Activated T-helper 17 cell treated with anti-CD3 and anti-CD28 coated beads, Interleukin-2, amount 50 U/mL, for 72 hours (primary cell): ENCODE results near the gene SLC35F3. TPM values are rescaled to one million over a fixed set of nuclear protein-coding genes. Genes with fewer than 3 reads are reported as not detected.
"Not testable (repeated sequence)": the region's sequence is repeated elsewhere in the genome, so short reads cannot be mapped to it uniquely, and the experiment has no call there.

Source experiments
- ATAC-seq: fragments of 150-1000 bp; cut with Tn5 transposase; replicated peaks from 2 replicates; pipeline ENCODE4 v1.10.0; 2021; ENCODE audit warnings: mild to moderate bottlenecking, moderate library complexity
- H3K27ac Mint-ChIP-seq: one replicate; pipeline ENCODE4 v1.8.0; 2022; ENCODE audit warnings: mixed read lengths
- H3K27me3 Mint-ChIP-seq: one replicate; pipeline ENCODE4 v1.8.0; 2022; ENCODE audit warnings: mixed read lengths
- H3K36me3 Mint-ChIP-seq: one replicate; pipeline ENCODE4 v1.8.0; 2022; ENCODE audit warnings: low read depth, mild to moderate bottlenecking, mixed read lengths
- H3K4me1 Mint-ChIP-seq: one replicate; pipeline ENCODE4 v1.8.0; 2022; ENCODE audit warnings: mixed read lengths
- H3K4me3 Mint-ChIP-seq: one replicate; pipeline ENCODE4 v1.8.0; 2022; ENCODE audit warnings: mild to moderate bottlenecking, mixed read lengths
- H3K9me3 Mint-ChIP-seq: one replicate; pipeline ENCODE4 v1.8.0; 2022; ENCODE audit warnings: mixed read lengths
- total RNA-seq, 2 donors: library from RNA; stranded (reverse); gene quantifications; one replicate each; pipeline ENCODE4 v1.2.3, GENCODE V29; 2022

The SLC35F3 gene
- total RNA-seq, 2 donors from 2014 or later, result 0.13 to 1.5 TPM

DNA sequence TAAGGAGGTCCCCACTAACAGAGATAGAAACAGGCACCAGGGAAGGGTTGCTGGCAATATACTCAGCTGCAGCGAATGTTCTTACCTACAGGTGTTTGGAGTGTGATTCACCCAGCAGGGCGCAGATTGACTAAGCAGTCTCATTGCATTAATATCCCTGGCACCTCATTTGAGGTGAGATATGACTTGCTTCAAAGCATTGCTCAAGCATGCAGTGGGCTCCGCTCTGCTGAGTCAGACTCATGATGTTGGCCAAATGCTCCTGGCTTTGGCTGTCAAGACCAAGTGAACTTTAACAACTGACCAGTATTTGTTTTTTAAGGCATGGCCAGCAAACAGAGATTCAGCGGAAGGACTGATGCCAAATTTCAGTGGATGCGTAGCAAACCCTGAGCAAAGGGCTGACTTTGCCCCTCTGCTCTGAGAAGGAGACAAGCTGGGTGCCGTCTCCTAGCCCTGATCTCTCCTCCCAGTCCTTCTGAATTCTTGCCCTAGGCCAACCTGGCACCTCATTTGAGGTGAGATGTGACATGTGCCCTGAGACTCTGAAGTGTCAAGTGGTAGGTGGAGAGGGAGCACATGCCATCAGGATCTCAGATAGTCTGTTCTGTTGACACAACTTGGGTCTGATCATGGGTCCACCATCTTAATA, 281.7 kb downstream of the SLC35F3 start:
- H3K27me3 Mint-ChIP-seq, result peaks cover 59% of the 10 kb centered on the region
- H3K9me3 Mint-ChIP-seq, result peaks cover 7% of the 10 kb centered on the region
- no peak overlapping the region for H3K4me3 Mint-ChIP-seq
- ATAC-seq, result peak; percentile 75
- no peaks in the 10 kb centered on the region for H3K4me1 Mint-ChIP-seq
- H3K36me3 Mint-ChIP-seq, result no peaks in the 10 kb centered on the region
- no peak overlapping the region for H3K27ac Mint-ChIP-seq

DNA sequence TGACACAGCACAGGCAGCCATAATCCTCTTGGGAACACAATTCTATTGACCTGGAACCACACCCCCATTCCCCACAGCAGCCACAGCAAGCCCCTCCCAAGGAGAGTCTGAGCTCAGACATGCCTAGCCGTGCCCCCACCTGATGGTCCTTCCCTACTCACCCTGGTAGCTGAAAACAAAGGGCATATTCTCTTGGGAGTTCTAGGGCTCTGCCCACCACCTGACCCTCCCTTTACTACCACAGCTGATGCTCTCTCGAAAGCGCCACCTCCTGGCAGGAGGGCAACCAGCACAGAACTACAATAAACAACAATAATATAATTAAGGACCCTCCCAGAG, 283.9 kb downstream of the SLC35F3 start:
- no peak for ATAC-seq
- Mint-ChIP-seq H3K4me3 (no peak overlapping the region), H3K4me1 (no peaks in the 10 kb centered on the region), H3K27ac (no peak overlapping the region), H3K27me3 (peaks cover 63% of the 10 kb centered on the region), H3K36me3 (no peaks in the 10 kb centered on the region), H3K9me3 (peaks cover 15% of the 10 kb centered on the region)

- Mint-ChIP-seq H3K9me3 (peaks cover 6% of the 10 kb centered on the region), H3K36me3 (no peaks in the 10 kb centered on the region), H3K4me1 (no peaks in the 10 kb centered on the region), H3K4me3 (no peak overlapping the region), H3K27ac (no peak overlapping the region), H3K27me3 (peaks cover 46% of the 10 kb centered on the region)
- ATAC-seq, result no peak
Observed at GRCh38 chr1:234197839-234198238, 293.4 kb downstream of the SLC35F3 start.

DNA sequence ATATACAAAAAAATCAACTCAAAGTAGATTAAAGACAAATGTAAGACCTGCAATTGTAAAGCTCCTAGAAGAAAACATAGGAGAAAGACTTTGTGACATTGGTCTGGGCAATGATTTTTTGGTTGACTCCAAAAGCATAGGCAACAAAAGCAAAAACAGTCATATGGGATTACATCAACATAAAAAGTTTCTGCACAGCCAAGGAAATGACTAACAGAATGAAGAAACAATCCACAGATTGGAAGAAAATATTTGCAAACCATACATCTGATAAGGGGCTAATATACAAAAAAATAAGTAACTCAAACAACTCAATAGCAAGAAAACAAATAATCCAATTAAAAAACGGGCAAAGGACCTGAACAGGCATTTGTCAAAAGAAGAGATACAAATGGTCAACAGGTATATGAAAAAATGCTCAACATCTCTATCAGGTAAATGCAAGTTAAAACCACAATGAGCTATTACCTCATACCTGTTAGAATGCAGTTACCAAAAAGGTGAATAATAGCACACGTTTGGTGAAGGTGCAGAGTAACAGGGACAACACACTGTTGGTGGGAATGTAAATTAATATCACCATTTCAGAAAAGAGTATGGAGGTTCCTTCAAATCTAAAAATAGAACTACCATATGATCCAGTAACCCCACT, 295.1 kb downstream of the SLC35F3 start:
- Mint-ChIP-seq H3K4me1 (no peaks in the 10 kb centered on the region), H3K9me3 (no peaks in the 10 kb centered on the region), H3K27me3 (peaks cover 38% of the 10 kb centered on the region), H3K4me3 (no peak overlapping the region), H3K27ac (no peak overlapping the region), H3K36me3 (no peaks in the 10 kb centered on the region)
- no peak for ATAC-seq

DNA sequence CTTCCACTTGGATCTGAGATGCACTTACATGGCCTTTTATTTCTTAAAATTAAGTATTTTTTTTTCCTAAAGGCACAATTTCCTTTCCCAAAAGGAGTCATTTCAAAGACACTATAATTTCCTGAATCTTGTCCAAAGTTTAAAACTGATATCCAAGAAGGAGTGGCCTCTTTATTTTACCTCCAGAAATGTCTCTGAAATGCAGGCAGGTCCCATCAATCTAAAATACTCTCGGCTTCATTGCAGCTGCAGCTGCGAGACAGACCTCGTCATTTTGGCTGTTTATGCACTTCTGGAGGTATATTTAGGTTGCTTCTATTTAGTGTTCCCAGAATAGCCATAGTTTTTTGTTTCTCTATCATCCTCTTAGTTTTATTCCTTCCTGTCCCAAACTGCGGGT, 296.1 kb downstream of the SLC35F3 start:
- H3K36me3 Mint-ChIP-seq, result no peaks in the 10 kb centered on the region
- no peak overlapping the region for H3K27ac Mint-ChIP-seq
- no peaks in the 10 kb centered on the region for H3K9me3 Mint-ChIP-seq
- H3K4me1 Mint-ChIP-seq, result no peaks in the 10 kb centered on the region
- H3K27me3 Mint-ChIP-seq, result peaks cover 33% of the 10 kb centered on the region
- no peak overlapping the region for H3K4me3 Mint-ChIP-seq
- ATAC-seq, result no peak

DNA sequence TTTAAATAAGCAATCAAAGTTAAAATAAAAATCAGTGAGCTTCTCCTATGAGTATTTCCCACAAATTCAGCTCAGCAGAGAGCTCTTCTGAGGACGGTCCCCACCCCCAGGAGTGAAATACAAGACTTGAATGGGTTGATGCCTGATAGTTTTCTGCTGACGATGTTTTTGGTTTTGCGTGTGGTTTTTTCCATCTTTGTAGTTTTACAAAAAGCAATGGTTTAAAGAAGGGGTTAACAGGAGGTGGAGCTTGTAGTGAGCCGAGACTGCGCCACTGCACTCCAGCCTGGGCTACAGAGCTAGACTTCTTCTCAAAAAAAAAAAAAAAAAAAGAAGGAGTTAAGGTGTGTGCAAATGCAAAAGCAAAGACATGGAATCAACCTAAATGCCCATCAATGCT, 297.1 kb downstream of the SLC35F3 start:
- H3K9me3 Mint-ChIP-seq, result no peaks in the 10 kb centered on the region
- no peaks in the 10 kb centered on the region for H3K36me3 Mint-ChIP-seq
- no peaks in the 10 kb centered on the region for H3K4me1 Mint-ChIP-seq
- H3K4me3 Mint-ChIP-seq, result no peak overlapping the region
- peaks cover 28% of the 10 kb centered on the region for H3K27me3 Mint-ChIP-seq
- no peak overlapping the region for H3K27ac Mint-ChIP-seq
- ATAC-seq, result no peak

DNA sequence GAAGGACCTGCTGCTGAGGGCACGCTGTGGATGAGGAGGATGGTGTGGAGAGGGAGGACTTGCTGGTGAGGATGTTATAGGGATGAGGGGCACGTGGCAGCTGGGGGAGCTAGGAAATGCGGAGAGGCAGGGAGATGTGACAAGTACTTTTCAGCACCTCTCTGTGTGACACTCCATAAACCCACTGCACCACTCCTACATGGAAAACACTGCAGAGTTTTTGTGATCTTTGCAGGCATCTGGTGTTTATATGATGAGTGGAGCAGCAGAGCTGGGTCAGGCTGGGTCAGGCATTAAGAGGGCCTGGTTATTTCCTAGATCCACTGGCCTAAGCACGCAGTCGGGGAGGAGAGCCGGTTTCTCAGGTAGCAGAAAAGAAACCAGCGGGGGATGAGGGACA, 301.5 kb downstream of the SLC35F3 start:
- no peak for ATAC-seq
- no peaks in the 10 kb centered on the region for H3K9me3 Mint-ChIP-seq
- no peak overlapping the region for H3K27ac Mint-ChIP-seq
- no peak overlapping the region for H3K4me3 Mint-ChIP-seq
- H3K36me3 Mint-ChIP-seq, result no peaks in the 10 kb centered on the region
- peaks cover 18% of the 10 kb centered on the region for H3K27me3 Mint-ChIP-seq
- H3K4me1 Mint-ChIP-seq, result no peaks in the 10 kb centered on the region

GRCh38 chr1:234206651-234207284, 302.3 kb downstream of the SLC35F3 start:
- ATAC-seq, result no peak
- Mint-ChIP-seq H3K36me3 (no peaks in the 10 kb centered on the region), H3K4me1 (no peaks in the 10 kb centered on the region), H3K27me3 (peaks cover 18% of the 10 kb centered on the region), H3K27ac (no peak overlapping the region), H3K9me3 (no peaks in the 10 kb centered on the region), H3K4me3 (no peak overlapping the region)

DNA sequence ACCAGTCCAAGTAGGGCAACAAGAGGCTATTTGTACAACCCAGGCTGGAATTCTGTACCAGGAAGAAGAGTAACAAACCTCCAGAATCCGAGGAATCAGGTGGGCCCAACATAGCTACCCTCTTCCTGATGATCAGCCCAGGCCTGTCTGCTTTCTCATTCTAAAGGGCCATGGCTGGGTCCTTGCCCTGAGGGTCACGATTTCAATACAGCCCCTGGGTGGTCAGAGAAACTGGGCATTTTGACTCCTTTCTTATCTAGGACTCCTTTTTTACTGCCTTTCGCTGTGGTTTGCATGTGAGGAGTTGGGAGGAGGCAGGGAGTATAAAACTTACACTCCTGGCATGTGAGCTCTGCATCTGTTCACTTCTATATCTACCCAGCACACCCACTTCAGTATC, 303.9 kb downstream of the SLC35F3 start:
- Mint-ChIP-seq H3K4me1 (no peaks in the 10 kb centered on the region), H3K9me3 (no peaks in the 10 kb centered on the region), H3K27me3 (peaks cover 24% of the 10 kb centered on the region), H3K27ac (no peak overlapping the region), H3K4me3 (no peak overlapping the region), H3K36me3 (no peaks in the 10 kb centered on the region)
- no peak for ATAC-seq

- Mint-ChIP-seq H3K9me3 (no peaks in the 10 kb centered on the region), H3K27ac (no peak overlapping the region), H3K4me3 (no peak overlapping the region), H3K27me3 (peaks cover 24% of the 10 kb centered on the region), H3K4me1 (no peaks in the 10 kb centered on the region), H3K36me3 (no peaks in the 10 kb centered on the region)
- ATAC-seq, result no peak
Observed at GRCh38 chr1:234208791-234209190, 304.3 kb downstream of the SLC35F3 start.

DNA sequence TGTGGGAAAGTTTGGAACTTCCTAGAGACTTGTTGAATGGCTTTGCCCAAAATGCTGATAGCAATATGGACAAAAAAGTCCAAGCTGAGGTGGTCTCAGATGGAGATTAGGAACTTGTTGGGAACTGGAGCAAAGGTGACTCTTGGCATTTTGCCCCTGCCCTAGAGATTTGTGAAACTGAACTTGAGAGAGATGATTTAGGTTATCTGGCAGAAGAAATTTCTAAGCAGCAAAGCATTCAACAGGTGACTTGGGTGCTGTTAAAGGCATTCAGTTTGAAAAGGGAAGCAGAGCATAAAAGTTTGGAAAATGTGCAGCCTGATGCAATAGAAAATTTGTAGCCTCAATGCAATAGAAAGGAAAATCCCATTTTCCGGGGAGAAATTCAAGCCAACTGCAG, 306.0 kb downstream of the SLC35F3 start:
- not testable (repeated sequence) for ATAC-seq, H3K36me3 Mint-ChIP-seq, H3K4me3 Mint-ChIP-seq, H3K27ac Mint-ChIP-seq, H3K4me1 Mint-ChIP-seq, H3K9me3 Mint-ChIP-seq
- H3K27me3 Mint-ChIP-seq, result peaks cover 24% of the 10 kb centered on the region

DNA sequence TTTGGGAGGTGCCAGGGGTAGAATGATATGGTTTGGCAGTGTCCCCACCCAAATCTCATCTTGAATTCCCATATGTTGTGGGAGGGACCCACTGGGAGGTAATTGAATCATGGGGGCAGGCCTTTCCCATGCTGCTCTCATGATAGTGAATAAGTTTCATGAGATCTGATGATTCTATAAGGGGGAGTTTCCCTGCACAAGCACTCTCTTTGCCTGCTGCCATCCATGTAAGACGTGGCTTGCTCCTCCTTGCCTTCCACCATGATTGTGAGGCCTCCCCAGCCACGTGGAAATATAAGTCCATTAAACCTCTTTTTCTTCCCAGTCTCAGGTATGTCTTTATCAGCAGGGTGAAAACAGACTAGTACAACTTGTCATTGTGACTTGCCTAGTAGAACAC, 307.4 kb downstream of the SLC35F3 start:
- not testable (repeated sequence) for H3K36me3 Mint-ChIP-seq

GRCh38 chr1:234212764-234213657, 308.5 kb downstream of the SLC35F3 start:
- ATAC-seq, result peak; percentile 65
- Mint-ChIP-seq H3K27ac (no peak overlapping the region), H3K36me3 (no peaks in the 10 kb centered on the region), H3K27me3 (peaks cover 37% of the 10 kb centered on the region), H3K4me3 (no peak overlapping the region), H3K4me1 (no peaks in the 10 kb centered on the region), H3K9me3 (no peaks in the 10 kb centered on the region)

More for the DNA sequence above, 307.4 kb downstream of the SLC35F3 start:
- H3K4me1 Mint-ChIP-seq, ATAC-seq, H3K4me3 Mint-ChIP-seq, H3K27ac Mint-ChIP-seq, H3K9me3 Mint-ChIP-seq: not testable (repeated sequence)
- peaks cover 36% of the 10 kb centered on the region for H3K27me3 Mint-ChIP-seq

DNA sequence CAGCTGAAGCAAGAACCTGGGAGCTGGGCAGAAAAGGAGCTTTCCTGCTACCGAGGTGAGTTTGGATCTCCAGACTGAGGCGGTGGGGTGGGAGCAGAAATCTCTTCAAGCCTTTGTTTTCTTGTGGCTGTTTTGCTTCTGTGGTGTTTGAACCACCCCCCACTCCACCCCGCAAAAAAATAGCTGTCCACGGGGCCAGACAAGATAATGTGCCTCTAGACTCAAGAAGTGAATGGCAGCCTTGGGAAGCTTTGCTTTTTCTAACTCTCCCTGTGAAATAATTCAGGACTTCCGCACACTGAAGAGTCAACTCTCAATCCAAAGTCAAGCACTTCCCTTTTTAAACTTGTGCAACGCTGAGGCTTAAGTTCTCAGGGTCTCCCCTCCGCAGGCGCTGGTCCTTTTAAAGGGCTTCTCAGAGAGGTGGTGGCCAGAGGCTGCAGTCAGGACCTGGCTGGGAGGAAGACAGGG, 309.2 kb downstream of the SLC35F3 start:
- ATAC-seq, result no peak
- H3K27me3 Mint-ChIP-seq, result peaks cover 34% of the 10 kb centered on the region
- H3K4me1 Mint-ChIP-seq, result no peaks in the 10 kb centered on the region
- peak overlapping the region; percentile 31 for H3K4me3 Mint-ChIP-seq
- no peaks in the 10 kb centered on the region for H3K36me3 Mint-ChIP-seq
- no peak overlapping the region for H3K27ac Mint-ChIP-seq
- no peaks in the 10 kb centered on the region for H3K9me3 Mint-ChIP-seq
